Germinal center (tissue), 1 donor: ENCODE results near the gene CBLB.
A peak's percentile ranks its signal among the peaks of the same experiment; 100 is the strongest.

Source experiments
- DNase-seq: peaks from one replicate; pipeline ENCODE4 v3.0.0; 2012; ENCODE audit warnings: mixed read lengths, low spot score

The CBLB gene

GRCh38 chr3:105868742-105869530 lies at the start of gene CBLB:
CBLB (minus strand) TSS chr3:105869012; CDS start chr3:105867577, 1,435 bp downstream.
- DNase-seq = peak; percentile 95

GRCh38 chr3:105916767-105917166 lies 48.0 kb upstream of the CBLB start:
- DNase-seq = no peak

GRCh38 chr3:105915524-105915923 lies 46.7 kb upstream of the CBLB start:
- DNase-seq = no peak

GRCh38 chr3:105913616-105914015 lies 44.8 kb upstream of the CBLB start:
- DNase-seq = no peak

GRCh38 chr3:105912891-105913290 lies 44.1 kb upstream of the CBLB start:
- no peak for DNase-seq

GRCh38 chr3:105911496-105911895 lies 42.7 kb upstream of the CBLB start:
- no peak for DNase-seq

- peak; percentile 5 for DNase-seq
Observed at GRCh38 chr3:105907777-105908176, 39.0 kb upstream of the CBLB start.

- DNase-seq = no peak
Observed at GRCh38 chr3:105906836-105907235, 38.0 kb upstream of the CBLB start.

- DNase-seq = no peak
Observed at GRCh38 chr3:105906345-105906744, 37.5 kb upstream of the CBLB start.

- DNase-seq = no peak
Observed at GRCh38 chr3:105905328-105905727, 36.5 kb upstream of the CBLB start.

- no peak for DNase-seq
Observed at GRCh38 chr3:105904678-105905284, 36.0 kb upstream of the CBLB start.

- DNase-seq = no peak
Observed at GRCh38 chr3:105904251-105904650, 35.4 kb upstream of the CBLB start.

- no peak for DNase-seq
Observed at GRCh38 chr3:105899516-105899915, 30.7 kb upstream of the CBLB start.

- no peak for DNase-seq
Observed at GRCh38 chr3:105891101-105891500, 22.3 kb upstream of the CBLB start.

GRCh38 chr3:105888621-105889579 lies 20.1 kb upstream of the CBLB start:
- no peak for DNase-seq

GRCh38 chr3:105885256-105885655 lies 16.4 kb upstream of the CBLB start:
- DNase-seq = no peak

- no peak for DNase-seq
Observed at GRCh38 chr3:105883798-105884377, 15.1 kb upstream of the CBLB start.

- no peak for DNase-seq
Observed at GRCh38 chr3:105880681-105881290, 12.0 kb upstream of the CBLB start.

- no peak for DNase-seq
Observed at GRCh38 chr3:105878061-105878460, 9.2 kb upstream of the CBLB start.

GRCh38 chr3:105877336-105877910 lies 8.6 kb upstream of the CBLB start:
- DNase-seq = no peak

GRCh38 chr3:105876780-105877327 lies 8.0 kb upstream of the CBLB start:
- DNase-seq = no peak
